Forelimb muscle (tissue), 1 donor: Measurements from ENCODE around the gene OR11A1. TPM values are rescaled to one million over a fixed set of nuclear protein-coding genes. Genes with fewer than 3 reads are reported as not detected.

Experiments
- DNase-seq: peaks from one replicate; pipeline ENCODE4 v3.0.0-alpha.2; 2013; ENCODE audit warnings: low read depth
- polyA plus RNA-seq: library from polyadenylated mRNA; unstranded; fragments of 120-200 nt; gene quantifications from one replicate; pipeline ENCODE4 v1.2.1, GENCODE V29; 2013; ENCODE audit not compliant: insufficient read length

The OR11A1 gene
- not detected for polyA plus RNA-seq

DNA sequence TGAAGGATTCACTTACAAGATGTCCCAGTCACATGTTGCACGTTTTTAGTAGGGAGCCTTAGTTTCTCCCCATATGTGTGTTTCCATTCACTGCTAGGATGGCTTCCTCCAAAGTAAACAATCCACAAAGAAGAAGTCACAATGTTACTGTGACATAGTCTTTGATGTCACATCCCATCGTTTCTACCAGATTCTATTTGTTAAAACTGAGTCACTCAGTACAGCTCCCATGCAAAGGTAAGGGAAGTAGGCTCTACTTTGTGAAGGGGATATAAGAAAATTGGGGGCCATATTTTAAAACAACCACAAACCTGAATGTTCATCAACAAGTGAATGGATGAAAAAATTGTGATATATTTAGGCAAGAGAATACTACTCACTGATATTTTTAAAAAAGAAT is at the start of gene OR11A1, which contains the start of gene OR2H1:
Gene OR11A1 (minus strand): TSS at position 101 of the 400 bp plus-strand sequence. CDS start 29,430 bp downstream, outside the sequence.
Gene OR2H1 (plus strand): TSS at position 185 of the 400 bp plus-strand sequence. CDS start 4,615 bp downstream, outside the sequence.
- no peak for DNase-seq

DNA sequence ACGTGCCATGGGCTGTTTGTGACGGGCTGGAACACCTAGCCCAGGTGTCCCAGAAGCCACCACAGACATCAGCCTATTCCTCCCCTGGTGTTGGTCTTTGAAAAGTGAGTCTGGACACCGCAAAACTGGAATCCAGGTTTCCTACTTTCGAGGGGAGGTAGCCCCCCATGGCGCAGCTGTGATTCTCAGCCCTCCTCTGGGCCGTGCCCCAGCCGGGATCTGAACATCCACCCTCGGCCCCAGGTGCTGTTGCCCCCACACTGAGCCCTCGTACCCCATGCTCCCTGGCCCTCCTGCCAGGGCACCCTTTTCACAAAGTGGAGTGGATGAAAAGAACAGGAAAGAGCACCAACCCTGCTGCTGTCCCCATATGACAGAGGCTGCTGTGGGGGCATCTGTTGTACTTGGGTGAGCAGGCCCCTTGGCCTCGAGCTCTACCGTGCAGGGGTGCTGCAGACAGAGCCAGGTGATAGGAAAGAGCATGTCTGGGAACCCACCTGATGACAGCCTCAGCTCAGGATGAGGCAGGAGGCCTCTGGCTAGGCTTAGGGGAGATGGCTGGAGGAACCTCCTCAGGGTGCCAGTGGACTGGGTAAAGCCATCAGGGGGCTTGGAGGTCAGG is 49.7 kb upstream of the OR11A1 start:
- DNase-seq: no peak

DNA sequence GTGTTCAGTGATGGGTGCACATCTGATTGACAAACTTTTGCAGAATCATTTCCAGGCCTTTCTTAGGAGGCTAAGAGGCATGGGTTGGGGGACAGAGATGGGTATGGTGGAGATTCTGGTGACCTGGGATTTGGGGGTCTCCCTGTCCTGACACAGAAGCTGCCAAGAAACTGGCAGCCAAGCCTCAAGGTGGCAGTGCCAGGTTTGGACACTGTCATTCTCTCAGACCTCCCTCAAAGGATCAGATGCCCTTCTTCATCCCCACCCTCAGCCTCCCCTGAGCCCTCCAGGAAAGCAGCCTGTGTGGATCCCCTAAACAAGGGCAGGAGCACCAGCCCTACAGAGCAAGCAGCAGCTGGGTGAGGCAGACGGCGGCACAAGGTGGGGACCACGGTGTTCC is 48.9 kb upstream of the OR11A1 start:
- DNase-seq: no peak

- no peak for DNase-seq
Measured at GRCh38 chr6:29504961-29505360, 48.1 kb upstream of the OR11A1 start.

DNA sequence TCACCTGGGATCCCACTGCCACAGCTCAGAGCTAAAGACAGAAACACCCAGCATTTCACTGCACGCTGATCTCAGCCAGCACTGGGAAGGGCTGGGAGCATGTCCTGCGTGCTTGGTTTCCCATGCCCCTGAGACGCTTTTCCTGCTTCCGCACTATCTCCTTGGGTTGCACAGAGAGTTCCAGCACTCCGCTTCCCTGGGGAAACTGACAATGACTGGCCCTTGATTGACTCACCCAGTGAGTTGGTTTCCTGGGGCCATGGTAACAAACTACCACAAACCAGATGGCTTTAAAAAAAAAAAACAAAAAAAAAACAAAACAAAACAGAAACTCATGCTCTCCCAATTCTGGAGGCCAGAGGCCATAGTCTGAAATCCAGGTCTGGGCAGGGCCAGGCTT is 45.7 kb upstream of the OR11A1 start:
- no peak for DNase-seq

DNA sequence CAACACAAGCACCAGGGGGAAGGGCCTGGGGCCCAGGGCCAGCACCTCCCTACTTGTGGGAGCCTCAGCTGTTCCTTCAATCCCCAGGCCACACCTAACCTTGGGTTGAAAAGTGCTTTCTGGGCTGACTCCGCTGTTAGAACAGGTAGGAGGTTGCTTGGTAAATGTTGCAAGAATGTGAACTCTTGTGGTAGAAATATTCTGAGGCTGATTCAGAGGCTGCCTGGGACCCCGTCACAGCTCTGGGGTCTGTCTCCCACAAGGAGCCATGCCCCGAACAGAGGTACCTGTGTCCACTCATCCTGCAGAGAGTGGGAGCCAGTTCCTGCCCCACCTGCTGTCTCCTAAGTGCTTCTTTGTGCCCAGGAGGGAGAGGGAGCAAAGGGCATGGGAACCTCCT is 45.3 kb upstream of the OR11A1 start:
- no peak for DNase-seq

GRCh38 chr6:29501106-29501505 is 44.2 kb upstream of the OR11A1 start:
- DNase-seq: no peak

GRCh38 chr6:29500594-29500993 is 43.7 kb upstream of the OR11A1 start:
- DNase-seq: no peak

DNA sequence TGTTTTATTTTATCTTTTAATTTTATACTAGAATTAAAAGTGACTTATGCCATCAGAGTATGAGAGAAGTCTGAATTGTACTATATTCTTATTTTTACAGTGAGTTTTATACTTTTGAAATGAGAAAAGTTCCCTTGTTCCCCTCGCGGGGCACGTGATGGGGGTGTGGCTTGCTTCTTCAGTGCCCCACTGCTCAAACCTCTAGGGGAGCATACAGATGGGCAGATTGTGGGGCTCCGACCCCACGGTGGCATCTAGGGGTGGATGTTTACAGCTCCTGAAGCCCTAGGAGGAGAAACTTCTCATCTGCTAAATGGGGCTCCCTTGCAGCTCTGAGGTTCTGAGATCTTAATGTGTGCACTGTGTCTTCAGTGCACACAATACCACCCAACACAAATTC is 42.8 kb upstream of the OR11A1 start:
- no peak for DNase-seq

DNA sequence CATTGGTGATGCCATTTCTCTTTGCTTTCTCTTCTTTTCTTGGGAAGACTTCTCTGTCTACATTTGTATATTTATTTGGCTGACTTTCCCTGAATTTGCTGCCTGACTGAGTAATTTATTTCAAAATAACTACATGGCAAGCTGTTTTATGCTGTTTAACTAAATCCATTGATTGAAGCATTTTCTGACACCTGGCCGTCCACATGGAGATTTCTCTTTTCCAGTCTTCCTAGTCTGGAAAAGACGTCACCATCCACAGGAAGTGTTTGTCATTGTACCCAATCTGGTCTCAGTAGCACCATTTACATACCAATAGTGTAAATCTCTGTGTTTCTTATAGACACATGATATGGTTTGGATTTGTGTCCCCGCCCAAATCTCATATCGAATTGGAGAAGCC is 40.1 kb upstream of the OR11A1 start:
- DNase-seq: no peak

DNA sequence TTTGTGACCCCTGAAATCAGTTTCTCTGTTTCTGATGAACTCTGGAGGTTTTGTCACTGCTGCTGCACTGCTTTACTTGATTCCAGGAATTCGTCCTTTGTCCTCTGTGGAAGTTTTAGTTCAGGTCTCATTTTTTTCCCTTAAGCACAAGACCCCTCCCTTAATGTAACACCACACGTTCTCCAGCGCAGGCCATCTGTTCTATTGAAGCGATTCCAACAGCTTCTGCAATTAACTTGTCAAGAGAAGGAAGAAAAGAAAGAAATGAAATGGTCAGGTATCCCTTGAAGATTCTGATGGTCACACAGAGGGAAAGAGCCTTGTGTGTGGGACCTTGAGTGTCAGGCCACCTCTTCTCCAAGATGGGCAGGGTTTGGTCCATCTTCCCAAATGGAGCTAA is 38.7 kb upstream of the OR11A1 start:
- no peak for DNase-seq

DNA sequence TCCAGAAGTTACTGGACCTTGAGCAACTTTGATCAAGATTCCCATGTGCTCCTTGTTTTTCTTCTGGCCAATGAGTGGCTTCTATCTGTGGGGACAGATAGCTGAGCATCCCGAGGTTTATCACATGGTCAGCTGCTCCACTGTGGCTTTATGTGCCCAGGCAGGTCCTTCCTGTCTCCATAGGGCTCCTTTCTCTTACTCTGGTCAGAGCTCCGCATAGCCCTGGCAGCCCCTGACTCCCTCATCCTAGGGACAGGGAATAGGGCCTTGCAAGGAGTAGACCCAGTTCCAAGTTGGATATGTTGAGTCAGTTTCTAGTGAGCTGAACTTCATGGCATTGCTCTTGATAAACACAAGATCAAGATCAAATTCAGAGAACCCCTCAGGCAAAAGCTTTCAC is 37.3 kb upstream of the OR11A1 start:
- no peak for DNase-seq

- DNase-seq: no peak
Measured at GRCh38 chr6:29493261-29493660, 36.4 kb upstream of the OR11A1 start.

GRCh38 chr6:29491574-29491973 is 34.7 kb upstream of the OR11A1 start:
- DNase-seq: no peak

GRCh38 chr6:29490552-29490951 is 33.7 kb upstream of the OR11A1 start:
- DNase-seq: no peak

DNA sequence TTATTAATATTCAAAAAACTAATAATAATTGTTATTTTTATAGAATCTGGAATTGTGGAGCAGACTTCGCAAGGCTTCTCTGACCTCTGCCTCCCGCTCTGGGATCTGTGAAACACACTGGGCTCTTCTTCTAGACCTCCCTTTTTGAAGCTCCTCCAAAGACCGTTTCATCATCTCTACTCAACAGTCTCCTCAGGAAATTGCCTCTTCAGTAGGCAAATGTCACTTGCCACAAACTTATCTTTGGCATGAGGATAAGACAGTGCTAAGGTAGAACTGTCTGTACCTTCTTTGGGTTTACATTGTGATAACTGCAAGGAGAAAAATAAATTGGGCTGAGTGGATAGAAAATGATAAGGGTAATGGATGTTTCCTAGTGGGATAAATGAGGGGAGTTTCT is 33.2 kb upstream of the OR11A1 start:
- no peak for DNase-seq

- no peak for DNase-seq
Measured at GRCh38 chr6:29489286-29489685, 32.4 kb upstream of the OR11A1 start.

DNA sequence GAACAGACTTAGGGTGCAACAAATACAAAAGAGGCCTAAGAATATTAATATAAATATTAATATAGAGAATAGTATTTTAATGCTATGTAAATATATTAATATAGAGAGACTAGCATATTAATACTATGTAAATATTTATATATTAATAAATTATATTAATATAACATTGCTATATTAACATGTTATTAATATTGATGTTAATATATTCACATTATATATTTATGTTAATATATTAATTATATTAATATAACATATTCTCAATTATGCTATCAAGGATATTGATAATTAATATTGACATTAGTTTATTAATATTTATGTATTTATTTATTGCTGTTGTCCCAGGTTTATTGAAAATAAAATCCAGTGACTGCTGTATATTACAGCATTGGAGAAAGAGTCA is 32.0 kb upstream of the OR11A1 start:
- DNase-seq: no peak

- no peak for DNase-seq
Measured at GRCh38 chr6:29487660-29488059, 30.8 kb upstream of the OR11A1 start, which contains the start of gene MAS1L. TSS of gene MAS1L (minus strand) at chr6:29487956. CDS start at chr6:29487902, 54 bp downstream.

DNA sequence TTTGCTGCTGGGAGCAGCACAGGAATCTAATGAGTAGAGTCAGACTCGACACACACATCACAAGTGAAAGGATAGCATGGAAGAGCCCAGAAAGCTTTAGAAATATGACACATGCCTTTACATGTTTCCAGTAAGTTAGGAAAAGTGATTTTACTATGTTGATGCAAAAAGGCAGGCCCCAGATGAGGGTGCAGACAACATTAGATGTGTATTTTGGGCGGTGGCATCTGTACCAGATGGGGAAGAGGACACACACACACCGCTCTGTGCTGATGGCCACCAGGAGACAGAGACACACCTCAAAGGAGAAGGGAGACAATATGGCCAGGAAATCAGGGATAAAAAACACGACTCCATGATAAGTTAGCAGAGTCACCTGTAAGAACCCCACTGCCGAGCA is 30.3 kb upstream of the OR11A1 start:
- DNase-seq: no peak

DNA sequence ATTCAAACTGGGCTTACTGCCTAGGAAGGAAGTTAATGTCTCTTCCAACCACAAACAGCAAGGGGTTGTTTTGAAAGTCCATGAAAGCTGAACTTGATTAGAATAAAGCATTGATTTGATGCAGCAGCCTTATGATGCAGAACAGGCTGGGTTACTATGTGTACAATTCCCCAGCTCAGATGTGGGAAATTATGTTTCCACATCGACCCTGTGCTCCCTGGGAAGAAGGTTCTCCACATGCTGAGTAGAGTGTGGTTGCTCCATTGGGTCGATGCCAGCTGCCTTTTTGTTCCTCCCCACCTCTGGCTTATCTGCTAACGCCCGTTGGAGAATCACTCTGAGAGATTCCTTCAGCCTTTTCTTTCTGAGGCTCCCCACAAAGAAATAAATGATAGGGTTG is 29.7 kb upstream of the OR11A1 start:
- DNase-seq: no peak

- no peak for DNase-seq
Measured at GRCh38 chr6:29483735-29484134, 26.9 kb upstream of the OR11A1 start.

GRCh38 chr6:29483186-29483585 is 26.3 kb upstream of the OR11A1 start:
- DNase-seq: no peak

GRCh38 chr6:29479560-29479959 is 22.7 kb upstream of the OR11A1 start:
- DNase-seq: no peak
